Stimulated activated CD8-positive, alpha-beta memory T cell treated with anti-CD3 and anti-CD28 coated beads, Interleukin-15, amount 100 ng/mL, for 24 hours (primary cell): ENCODE measurements around the gene PDIA5.

Experiments
- DNase-seq: peaks from one replicate; pipeline ENCODE4 v3.0.0-alpha.2; 2020; ENCODE audit warnings: low read depth

Gene PDIA5

GRCh38 chr3:123071581-123071980 lies 4.8 kb downstream of the PDIA5 start:
- DNase-seq, result no peak

- DNase-seq, result no peak
Observed at GRCh38 chr3:123072152-123072551, 5.3 kb downstream of the PDIA5 start.

GRCh38 chr3:123072564-123072963 lies 5.7 kb downstream of the PDIA5 start:
- no peak for DNase-seq

GRCh38 chr3:123075359-123075758 lies 8.5 kb downstream of the PDIA5 start:
- DNase-seq, result no peak

- DNase-seq, result no peak
Observed at GRCh38 chr3:123076112-123076495, 9.3 kb downstream of the PDIA5 start.

GRCh38 chr3:123076496-123077418 lies 9.9 kb downstream of the PDIA5 start:
- no peak for DNase-seq

- no peak for DNase-seq
Observed at GRCh38 chr3:123078101-123078500, 11.3 kb downstream of the PDIA5 start.

- no peak for DNase-seq
Observed at GRCh38 chr3:123080864-123081562, 14.2 kb downstream of the PDIA5 start.

- no peak for DNase-seq
Observed at GRCh38 chr3:123081718-123082369, 15.0 kb downstream of the PDIA5 start.

GRCh38 chr3:123082370-123083065 lies 15.7 kb downstream of the PDIA5 start:
- no peak for DNase-seq

GRCh38 chr3:123083383-123084124 lies 16.7 kb downstream of the PDIA5 start:
- no peak for DNase-seq

- no peak for DNase-seq
Observed at GRCh38 chr3:123084192-123084591, 17.4 kb downstream of the PDIA5 start.

- DNase-seq, result no peak
Observed at GRCh38 chr3:123084738-123085237, 18.0 kb downstream of the PDIA5 start.

GRCh38 chr3:123085293-123085931 lies 18.6 kb downstream of the PDIA5 start:
- no peak for DNase-seq

GRCh38 chr3:123085932-123086627 lies 19.3 kb downstream of the PDIA5 start:
- DNase-seq, result no peak

GRCh38 chr3:123088387-123088786 lies 21.6 kb downstream of the PDIA5 start:
- DNase-seq, result no peak

GRCh38 chr3:123089611-123090331 lies 22.9 kb downstream of the PDIA5 start:
- no peak for DNase-seq

GRCh38 chr3:123090728-123091531 lies 24.1 kb downstream of the PDIA5 start:
- DNase-seq, result no peak

- no peak for DNase-seq
Observed at GRCh38 chr3:123092243-123092642, 25.4 kb downstream of the PDIA5 start.
